NCI-H345 (cell line): ENCODE measurements around the gene NADK.
A peak's percentile ranks its signal among the peaks of the same experiment; 100 is the strongest.

ENCODE experiments used
- DNase-seq: peaks from one replicate; lab custom pipeline; 2025; lab: John Stamatoyannopoulos, UW

NADK gene

GRCh38 chr1:1786836-1787605 is 8.8 kb upstream of the NADK start:
- DNase-seq = no peak

GRCh38 chr1:1785666-1786065 is 7.4 kb upstream of the NADK start:
- no peak for DNase-seq

GRCh38 chr1:1784933-1785332 is 6.7 kb upstream of the NADK start:
- DNase-seq = no peak

- no peak for DNase-seq
These were observed 5.0 kb upstream of the NADK start for GRCh38 chr1:1783320-1783719.

- peak; percentile 62 for DNase-seq
These were observed 4.3 kb upstream of the NADK start for GRCh38 chr1:1782399-1783221.

GRCh38 chr1:1781526-1781903 is 3.2 kb upstream of the NADK start:
- DNase-seq = no peak

- no peak for DNase-seq
These were observed 2.6 kb upstream of the NADK start for GRCh38 chr1:1780598-1781525.

- DNase-seq = peak; percentile 19
These were observed 1.7 kb upstream of the NADK start for GRCh38 chr1:1779691-1780597.

- no peak for DNase-seq
These were observed 1.0 kb upstream of the NADK start for GRCh38 chr1:1779320-1779675.

GRCh38 chr1:1778663-1779319 is 521 bp upstream of the NADK start:
- peak; percentile 72 for DNase-seq

- peak; percentile 14 for DNase-seq
These were observed 729 bp downstream of the NADK start for GRCh38 chr1:1777583-1777899.

- DNase-seq = no peak
These were observed 1.3 kb downstream of the NADK start for GRCh38 chr1:1776672-1777582.

GRCh38 chr1:1775327-1776226 is 2.7 kb downstream of the NADK start:
- DNase-seq = peak; percentile 33

- no peak for DNase-seq
These were observed 4.4 kb downstream of the NADK start for GRCh38 chr1:1773874-1774273.

- no peak for DNase-seq
These were observed 7.2 kb downstream of the NADK start for GRCh38 chr1:1771096-1771495.

- DNase-seq = no peak
These were observed 8.2 kb downstream of the NADK start for GRCh38 chr1:1770102-1770501.

- DNase-seq = no peak
These were observed 9.8 kb downstream of the NADK start for GRCh38 chr1:1768249-1768992.

- DNase-seq = no peak
These were observed 13.3 kb downstream of the NADK start for GRCh38 chr1:1764876-1765470.
